ENCODE data around the gene CTNND1.

GRCh38 chr11:57776031-57776521 lies 14.5 kb downstream of the CTNND1 start:
- TF ChIP-seq EZH2 (IDR thresholded peaks at IDR 0.05; ENCODE audit: insufficient read depth, poor library complexity, severe bottlenecking) (no peak), EZH2phosphoT487 (IDR thresholded peaks at IDR 0.05; ENCODE audit: insufficient read depth, low read depth) (no peak)

All from GM23248 (cell line).